GM19328 (cell line): ENCODE results near the gene CYFIP2.
"Not testable (repeated sequence)": the region's sequence is repeated elsewhere in the genome, so short reads cannot be mapped to it uniquely, and the experiment has no call there.

Experiments
- ATAC-seq: cut with Tn5 transposase; IDR thresholded peaks from one replicate; pipeline ENCODE4 v1.9.1; 2021; ENCODE audit warnings: mild to moderate bottlenecking, moderate library complexity; ENCODE audit not compliant: unreplicated experiment

Gene CYFIP2

DNA sequence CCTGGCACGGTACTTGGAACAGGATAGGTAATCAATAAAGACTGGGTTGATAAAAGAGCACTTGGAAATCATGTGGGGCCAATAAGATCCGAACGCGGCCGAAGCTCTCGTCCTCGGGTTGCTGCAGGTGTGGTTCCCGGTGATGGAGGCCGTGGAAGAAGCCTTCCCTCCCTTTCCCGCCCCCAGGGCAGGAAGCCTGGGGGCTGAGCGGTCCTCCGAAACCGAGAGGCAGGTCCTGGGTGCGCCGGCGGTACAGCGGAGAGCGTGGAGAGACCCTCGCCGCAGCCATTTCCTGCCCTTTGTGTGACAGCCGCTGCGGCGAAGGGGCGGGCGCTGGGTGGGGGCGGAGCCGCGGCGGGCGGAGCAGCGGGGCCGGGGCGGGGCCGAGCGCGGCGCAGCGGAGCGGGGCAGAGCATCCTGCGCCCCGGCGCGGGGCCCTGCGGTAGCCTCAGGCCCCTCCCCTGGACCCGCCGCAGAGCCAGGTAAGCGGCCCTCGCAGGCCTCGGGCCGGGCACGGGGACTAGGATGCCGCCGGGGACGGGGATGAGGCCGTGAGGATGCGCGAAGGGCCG is at the start of gene CYFIP2:
Gene CYFIP2, plus strand, starts transcription at position 410 of the 572 bp plus-strand sequence. CDS start 19,239 bp downstream, outside the sequence.
- ATAC-seq: peak; percentile 84

DNA sequence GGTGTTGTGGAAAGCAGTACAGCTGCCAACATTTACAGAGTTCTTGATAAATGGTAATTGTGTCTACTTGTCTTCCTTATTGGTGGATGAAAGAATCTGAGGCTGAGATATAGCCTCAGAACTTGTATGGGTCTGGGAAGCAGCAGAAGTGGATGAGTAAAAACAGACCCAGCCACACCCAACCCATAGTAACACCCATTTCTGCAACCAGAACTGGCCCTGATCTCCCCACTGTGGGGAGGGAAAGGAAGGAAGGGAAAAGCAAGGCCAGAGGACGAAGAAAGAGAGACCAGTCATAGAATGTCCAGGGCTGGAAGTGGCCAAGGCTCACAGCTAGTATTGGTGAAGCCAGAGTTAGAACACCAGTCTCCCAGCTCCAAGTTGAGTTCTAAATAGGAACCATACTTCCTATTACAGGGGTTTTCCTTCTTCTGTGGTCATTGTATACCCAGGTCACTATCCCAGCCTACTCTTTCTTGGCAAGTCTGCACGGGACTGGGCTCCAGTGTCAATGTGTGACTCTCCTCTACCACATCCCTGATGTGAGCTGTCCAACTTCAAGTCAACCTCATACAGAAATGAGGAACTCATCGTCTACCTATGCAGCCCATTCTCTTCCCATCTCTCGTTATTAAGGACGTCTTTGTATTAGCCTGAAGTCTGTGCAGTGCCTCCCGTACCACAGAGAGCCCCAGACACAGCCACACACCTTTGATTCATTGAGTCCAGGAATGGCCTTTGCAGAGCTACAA is 49.4 kb upstream of the CYFIP2 start:
- ATAC-seq: no peak

DNA sequence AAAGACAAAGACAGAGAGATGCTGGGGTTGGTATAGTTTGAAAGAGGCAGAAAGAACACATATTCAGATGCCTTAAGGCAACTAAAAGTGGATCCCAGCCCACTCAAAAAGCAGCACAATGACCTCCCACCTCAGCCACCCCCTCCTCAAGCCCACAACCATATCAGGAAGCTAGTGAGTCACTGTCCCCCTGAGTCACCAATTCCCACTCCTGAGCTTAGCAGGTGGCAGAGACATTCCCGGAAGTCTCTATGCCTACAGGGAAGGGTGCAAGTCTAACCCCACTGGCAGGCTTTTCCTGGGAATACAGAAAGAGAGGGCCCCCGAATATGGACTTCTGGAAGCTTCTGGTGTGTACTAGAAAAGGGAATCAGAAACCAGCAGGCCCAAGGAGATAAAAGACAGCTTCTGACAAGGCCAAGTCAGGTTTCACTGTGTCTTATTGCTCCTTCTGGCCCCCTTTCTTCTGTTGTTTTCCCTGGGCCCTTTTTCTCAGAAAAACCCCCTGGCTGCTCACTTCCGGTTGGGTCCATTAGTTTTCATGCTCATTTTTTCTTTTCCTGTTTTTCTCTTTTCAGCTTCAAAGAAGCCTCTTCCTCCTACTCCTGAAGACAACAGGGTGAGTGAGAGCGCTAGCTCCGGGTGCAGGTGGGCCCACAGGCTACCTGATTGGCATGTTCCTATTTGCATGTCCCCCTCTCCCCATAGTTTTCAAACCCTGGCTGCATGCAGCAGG is 48.5 kb upstream of the CYFIP2 start:
- no peak for ATAC-seq

DNA sequence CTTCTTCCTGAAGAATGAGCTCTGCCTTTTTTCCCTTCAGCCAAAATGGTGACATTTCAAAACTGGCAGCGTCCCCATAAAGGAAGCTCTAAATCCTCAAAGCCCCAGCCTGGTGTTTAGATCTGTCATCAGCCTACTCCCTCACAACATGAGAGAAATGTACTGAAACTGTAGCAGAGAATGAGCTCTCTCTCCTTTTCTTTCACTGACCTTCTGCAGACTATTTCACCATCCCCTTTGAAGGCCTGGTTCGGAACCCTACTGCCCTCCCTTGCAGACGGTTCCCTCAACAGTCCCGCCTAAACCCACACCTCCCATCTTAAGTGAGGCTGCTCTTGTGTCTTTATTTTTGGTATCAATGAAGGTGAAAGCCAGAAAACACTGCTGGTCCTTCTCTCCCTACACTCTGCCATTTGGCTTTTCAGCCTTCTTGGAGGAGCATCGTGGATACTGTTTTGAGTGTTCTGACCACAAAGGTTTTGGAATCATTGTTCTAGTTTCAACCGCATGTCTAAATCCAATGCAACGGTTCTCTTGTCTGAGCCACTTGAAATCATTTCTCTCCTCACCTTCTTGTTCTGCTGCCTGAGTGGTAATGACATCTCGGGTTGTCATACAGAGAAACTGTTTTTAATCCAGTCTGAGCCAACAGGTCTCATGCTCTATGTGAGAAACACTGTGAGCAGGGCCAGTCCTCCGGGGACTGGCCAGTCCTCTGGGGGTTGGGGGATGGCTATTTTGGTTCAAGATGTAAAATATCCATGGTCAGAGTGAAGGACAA is 46.2 kb upstream of the CYFIP2 start:
- ATAC-seq: peak; percentile 51

DNA sequence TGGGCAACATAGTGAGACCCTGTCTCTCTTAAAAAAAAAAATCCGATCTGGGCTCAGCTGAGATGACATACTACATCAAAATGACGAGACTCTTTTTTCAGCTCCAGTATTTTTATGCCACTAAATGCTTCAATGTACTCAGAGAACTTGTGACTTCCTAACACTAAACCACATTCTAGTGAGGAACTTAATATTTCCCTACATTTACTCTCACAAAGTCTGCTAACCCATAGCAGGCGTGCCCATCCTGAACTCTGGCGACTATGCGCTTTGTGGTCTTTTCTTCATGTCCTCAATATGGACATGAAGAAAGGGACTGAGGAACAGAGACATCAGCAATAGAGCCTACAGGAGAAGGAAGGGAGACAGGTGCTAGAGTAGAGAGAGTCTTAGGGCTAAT is 44.0 kb upstream of the CYFIP2 start:
- ATAC-seq: no peak

DNA sequence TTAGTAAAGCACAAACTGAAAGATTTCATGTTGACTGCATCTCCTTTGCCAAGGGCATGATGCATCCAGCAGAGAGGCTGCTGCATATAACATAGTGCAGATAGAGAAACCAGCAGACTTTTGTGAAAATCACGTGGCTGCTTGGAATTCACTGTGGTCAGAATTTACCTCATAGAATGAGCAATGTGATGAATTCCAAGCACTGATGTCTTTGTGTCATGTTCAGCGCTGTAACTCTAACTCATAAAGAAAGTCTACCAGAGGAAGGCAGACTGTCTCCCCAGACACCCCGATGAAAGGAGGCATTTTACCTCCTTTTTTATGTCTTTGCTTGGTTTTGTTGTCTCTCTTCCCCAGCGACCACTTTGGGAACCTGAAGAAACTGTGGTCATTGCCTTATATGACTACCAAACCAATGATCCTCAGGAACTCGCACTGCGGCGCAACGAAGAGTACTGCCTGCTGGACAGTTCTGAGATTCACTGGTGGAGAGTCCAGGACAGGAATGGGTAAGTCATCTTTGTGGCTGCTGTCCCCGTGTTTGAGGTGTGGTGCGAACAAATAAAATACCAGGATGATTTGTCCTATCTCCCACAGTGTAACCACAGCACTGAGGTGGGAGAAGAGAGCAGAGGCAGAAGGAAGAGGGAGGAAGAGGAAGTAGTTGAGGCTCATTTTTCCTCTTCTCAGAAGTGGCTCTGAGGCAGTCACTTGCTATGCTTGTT is 43.3 kb upstream of the CYFIP2 start:
- no peak for ATAC-seq

DNA sequence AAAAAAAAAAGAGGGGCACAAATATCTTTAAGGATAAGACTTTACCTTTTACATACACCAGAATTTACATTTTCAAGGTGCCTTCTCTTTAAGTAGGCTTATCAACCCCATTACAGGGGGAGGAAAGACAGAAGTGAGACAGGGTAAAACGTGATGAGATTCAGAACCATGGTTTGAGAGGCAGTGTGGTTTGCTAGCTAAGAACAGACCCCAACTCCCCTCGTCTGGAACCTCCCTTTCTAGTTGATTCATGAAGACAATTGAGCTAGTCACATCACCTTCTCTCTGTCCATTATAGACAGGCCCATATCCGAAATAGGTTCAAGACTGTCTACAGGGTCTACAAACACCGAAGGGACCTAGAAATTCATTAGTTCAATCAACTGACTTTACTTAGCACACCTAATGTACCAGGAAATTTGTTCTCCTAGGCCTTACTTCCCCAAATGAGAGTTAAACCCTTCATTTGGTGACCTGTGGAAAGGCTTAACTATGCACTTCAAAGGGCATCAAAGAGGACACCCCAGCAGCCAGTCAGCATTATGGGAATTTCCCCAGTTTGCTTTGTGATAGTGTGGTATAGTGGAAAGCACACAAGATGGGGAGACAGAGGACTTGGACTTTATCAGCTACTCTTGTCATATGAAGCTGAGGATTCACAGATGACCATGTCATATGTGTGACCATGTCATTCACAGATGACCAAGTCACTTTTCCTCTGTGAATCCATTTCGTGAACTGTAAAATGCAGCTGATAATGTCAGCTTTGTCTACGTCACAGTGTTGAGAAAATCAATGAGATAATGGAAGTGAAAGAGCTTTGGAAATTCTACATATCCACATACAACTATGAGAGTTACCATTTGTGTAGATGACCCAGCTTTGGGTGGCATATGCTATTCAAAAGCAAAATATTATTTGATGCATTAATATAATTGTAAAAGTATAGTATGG is 40.2 kb upstream of the CYFIP2 start:
- no peak for ATAC-seq

DNA sequence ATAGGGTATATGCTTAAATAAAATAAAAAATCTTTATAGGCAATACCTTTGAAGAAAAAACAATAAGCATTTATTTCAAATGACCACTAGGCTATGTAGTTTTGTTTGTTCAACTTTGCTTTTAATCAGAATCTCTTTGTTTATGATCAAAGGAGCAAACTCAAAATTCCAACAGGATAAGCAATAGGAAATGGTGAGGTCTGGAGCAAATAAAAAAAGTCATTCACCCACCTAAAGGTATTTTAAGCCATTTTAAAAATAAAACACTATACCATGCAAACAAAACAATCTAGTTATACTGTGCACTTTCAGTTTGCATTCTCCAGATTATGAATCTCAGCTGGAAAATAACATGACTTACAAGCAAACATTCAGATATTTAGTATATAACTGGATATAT is 35.3 kb upstream of the CYFIP2 start:
- ATAC-seq: no peak

DNA sequence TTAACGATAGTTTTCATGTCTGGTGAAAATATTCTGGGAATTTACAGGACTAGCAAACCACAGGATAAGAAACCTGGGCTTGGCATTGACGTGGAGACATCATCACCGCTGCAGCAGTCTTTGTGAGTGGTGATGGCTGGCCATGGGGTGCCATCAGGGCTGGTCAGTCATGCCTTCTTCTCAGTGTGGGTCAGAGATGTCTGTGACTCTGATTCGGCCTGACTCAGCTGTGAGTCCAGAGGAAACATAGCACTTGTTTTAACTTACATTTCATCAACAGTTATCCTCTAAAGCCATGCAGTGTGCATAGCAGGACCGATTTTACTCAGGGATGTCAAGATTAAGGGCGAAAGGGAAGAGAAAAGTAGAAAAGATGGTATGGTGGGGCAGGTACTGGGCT is 33.2 kb upstream of the CYFIP2 start:
- ATAC-seq: no peak

DNA sequence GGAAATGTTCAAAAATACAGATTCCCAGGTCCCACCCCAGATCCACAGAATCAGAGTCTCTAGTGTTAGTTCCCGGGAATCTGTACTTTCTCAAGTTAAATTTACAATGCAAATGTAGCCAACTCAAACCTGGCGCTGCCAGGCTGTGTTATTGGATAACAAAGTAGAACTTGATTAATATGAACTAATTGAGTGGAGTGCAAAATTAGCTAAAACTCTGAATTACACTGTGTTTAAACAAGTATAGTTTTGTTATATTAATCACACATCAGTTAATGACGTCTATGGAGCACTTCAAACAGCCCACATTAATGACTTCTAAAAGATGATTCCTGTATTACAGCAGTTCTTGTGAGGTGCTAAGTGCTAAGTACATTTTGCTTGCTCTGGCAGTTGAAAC is 32.4 kb upstream of the CYFIP2 start:
- ATAC-seq: no peak

DNA sequence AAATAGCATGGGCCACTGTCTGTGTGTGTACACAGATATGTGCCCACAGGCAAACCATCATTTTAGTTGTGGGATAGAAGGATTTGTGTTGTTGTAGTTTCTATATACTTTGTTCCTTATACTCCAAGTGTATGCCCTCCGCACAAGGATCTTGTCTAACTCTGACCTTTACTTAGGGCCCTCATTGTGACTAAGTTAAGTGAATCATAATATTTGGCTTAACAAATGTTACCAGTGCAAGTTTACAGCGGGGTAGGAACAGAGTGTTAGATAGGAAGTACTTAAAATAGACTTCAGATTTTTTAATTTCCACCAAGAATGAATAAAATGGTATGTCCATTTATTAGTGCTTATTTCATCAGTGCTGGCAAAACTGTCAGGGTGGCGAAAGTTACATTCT is 29.5 kb upstream of the CYFIP2 start:
- no peak for ATAC-seq

DNA sequence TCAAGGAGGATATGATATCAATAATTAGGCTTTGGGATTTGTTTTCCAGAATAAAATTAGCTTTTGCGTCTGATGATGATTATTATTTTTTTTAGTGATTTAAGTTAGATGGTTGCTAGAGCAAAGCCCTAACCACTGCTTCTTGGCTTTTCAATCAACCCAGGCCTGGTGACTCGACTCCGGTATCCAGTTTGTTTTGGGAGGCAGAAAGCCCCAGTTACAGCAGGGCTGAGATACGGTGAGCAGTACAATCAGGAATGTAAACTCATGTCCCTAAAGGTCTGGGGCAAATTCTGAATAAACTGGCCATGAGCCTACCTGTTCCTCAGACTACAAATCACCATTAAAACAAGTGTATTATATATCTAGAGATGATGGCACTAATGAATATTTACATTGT is 24.4 kb upstream of the CYFIP2 start:
- ATAC-seq: no peak

DNA sequence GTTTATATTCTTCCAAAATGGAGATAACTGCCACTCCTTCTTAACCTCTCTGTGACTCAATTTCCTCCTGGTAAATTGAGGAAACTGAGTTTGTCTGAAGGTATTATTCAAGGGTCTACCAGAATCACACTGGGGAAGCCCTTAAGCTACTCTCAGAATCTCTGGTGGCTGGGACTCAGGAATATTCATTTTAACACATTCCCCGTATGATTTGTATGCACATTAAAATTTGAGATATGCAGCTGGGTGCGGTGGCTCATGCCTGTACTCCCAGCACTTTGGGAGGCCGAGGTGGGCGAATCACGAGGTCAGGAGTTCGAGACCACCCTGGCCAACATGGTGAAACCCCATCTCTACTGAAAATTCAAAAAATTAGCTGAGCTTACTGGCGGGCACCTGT is 21.2 kb upstream of the CYFIP2 start:
- ATAC-seq: not testable (repeated sequence)

DNA sequence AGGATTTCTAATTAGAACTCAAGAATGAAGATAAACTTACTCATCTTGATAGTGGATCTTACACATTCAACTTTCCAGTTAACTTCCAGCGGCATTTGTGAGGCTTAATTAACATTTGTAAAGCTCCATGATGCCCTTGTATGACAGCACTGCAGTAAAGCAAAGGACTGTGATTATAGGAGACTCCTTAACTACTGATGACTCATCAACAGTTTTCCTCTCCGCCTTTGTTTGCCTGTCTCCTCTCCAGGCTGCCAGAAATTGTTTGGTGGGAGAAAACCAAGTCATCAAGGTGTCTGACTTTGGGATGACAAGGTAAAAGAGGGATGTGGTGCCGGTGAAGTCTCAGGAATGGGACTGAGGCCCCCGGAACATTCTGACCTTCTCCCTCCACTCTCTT is 20.4 kb upstream of the CYFIP2 start:
- ATAC-seq: no peak

DNA sequence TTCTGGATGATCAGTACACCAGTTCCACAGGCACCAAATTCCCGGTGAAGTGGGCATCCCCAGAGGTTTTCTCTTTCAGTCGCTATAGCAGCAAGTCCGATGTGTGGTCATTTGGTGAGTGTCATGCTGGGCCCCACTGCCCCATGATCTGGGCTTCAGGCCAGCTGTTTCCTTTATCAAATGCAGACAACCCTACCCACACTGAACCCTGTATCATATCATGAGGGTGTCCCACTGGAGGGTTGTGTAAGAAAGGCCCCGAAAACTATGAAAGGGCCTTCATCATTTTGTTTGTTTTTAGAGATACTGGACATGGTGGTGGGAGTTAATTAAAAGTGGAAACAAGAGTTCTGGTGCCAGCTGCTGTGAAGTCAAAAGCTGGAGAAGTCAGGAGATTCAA is 20.0 kb upstream of the CYFIP2 start:
- ATAC-seq: no peak

DNA sequence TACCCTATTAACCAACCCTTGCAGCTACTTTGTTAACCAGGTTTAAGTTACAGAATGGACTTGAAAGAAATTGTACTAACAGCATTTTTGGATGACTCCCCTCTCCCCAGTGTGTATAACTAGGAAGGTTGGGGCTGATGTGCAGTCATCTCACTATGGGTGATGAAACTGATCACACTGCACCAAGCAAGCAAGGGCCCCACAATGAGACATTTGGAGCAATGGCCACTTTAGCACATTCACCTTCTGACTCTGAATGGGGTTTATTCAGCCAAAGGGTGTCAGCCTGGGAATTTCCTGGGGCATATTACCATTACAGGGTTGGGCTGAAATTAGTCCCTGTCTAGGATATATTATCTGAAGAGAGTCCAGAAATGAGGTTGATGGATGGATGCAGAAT is 18.7 kb upstream of the CYFIP2 start:
- no peak for ATAC-seq

DNA sequence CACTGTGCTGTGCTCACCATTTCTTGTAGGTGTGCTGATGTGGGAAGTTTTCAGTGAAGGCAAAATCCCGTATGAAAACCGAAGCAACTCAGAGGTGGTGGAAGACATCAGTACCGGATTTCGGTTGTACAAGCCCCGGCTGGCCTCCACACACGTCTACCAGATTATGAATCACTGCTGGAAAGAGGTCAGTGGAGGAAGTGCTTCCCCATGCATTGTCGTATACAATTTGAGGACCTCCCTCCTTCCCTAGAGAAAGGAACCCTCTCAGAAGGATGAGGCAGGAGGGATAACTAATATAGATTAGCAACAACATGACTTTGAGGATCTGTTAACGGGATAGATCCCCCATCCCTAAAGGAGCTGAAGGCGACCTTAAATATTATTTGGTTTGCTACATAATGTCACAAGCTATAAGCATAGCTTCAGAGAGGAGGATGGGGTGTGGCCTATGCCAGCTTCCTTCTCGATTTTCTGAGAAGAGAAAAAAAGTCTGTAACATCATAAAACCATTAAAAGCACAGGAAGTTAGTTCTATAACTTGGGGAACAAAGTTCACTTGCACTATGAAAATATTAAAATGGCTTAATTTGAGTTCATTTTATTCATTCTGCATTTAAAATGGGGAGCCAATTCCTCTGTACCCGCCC is 17.0 kb upstream of the CYFIP2 start:
- no peak for ATAC-seq

DNA sequence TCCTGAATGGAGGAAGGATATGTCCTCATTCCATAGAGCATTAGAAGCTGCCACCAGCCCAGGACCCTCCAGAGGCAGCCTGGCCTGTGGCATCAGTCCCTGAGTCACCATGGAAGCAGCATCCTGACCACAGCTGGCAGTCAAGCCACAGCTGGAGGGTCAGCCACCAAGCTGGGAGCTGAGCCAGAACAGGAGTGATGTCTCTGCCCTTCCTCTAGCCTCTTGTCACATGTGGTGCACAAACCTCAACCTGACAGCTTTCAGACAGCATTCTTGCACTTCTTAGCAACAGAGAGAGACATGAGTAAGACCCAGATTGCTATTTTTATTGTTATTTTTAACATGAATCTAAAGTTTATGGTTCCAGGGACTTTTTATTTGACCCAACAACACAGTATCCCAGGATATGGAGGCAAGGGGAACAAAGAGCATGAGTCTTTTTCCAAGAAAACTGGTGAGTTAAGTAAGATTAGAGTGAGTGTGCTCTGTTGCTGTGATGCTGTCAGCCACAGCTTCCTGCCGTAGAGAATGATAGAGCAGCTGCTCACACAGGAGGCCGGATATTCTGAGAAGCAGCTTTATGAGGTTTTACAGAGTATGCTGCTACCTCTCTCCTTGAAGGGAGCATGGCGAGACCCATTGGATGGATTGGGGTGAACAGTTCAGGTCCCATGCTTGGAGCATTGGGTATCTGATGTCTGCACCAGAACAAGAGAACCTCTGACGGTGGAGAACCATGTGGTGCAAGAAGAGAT is 13.0 kb upstream of the CYFIP2 start:
- peak; percentile 90 for ATAC-seq
